Stimulated activated CD4-positive, alpha-beta T cell treated with anti-CD3 and anti-CD28 coated beads, Interleukin-4, amount 100 ng/mL, for 1 hour (primary cell): ENCODE data around the gene SLC27A6.

ENCODE experiments used
- DNase-seq: peaks from one replicate; pipeline ENCODE4 v3.0.0-alpha.2; 2020

SLC27A6 gene

GRCh38 chr5:129069292-129069691 lies 104.0 kb downstream of the SLC27A6 start:
- DNase-seq, result no peak

DNA sequence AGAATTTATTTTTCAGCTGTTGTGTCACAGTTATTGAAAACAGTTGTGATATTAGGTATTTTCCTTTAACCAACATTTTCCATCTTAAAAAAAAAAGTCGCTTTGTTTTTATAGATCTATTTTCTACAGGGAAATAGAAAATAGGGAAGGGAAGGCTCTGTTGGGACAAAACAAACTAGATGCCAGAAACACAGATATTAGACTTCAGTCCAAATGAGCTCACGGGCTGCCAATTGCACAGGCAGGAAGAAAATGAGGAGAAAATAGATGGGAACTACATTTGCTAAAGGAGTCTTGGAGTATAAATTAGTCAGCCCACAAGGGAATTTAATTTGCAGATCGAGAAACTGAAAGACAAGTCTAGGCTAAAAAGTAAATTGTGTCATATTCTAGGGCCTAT lies 107.8 kb downstream of the SLC27A6 start:
- no peak for DNase-seq

GRCh38 chr5:129074903-129075302 lies 109.6 kb downstream of the SLC27A6 start:
- DNase-seq, result no peak

GRCh38 chr5:129077433-129078075 lies 112.3 kb downstream of the SLC27A6 start:
- DNase-seq, result no peak

DNA sequence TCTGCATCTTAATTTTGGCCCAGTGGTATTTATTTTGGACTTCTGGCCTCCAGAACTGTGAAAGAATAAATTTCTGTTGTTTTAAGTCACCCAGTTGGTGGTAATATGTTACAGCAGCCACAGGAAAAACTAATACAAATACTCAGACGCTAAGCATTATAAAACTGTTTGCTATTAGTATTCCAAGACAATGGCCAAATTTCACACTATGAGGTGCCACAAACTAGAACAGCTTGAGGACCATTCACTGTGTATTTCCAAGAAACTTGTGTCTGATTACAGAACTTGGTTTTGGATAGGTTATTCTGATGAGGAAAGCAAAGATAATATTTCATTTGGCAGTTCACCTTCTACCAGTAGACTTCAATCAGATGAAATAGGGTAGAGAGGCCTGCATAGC lies 113.0 kb downstream of the SLC27A6 start:
- DNase-seq, result no peak

DNA sequence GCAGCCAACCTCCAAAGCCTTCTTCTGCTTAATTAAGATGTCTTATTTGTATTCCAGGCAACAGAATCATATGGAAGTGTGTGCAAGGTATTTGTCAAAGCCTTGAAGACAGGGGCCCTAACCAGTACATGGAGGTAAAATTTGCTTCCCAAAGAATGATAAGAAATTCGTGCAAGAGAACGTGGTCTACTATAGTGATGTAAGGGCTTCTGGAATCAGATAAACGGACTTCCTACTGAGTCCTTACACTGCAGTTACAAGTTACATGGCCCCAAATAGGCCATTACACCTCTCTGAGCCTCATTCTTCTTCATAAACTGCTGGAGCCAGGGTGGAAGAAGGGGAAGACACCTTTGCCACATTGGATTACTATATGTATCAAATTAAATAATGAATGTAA lies 113.4 kb downstream of the SLC27A6 start:
- no peak for DNase-seq

DNA sequence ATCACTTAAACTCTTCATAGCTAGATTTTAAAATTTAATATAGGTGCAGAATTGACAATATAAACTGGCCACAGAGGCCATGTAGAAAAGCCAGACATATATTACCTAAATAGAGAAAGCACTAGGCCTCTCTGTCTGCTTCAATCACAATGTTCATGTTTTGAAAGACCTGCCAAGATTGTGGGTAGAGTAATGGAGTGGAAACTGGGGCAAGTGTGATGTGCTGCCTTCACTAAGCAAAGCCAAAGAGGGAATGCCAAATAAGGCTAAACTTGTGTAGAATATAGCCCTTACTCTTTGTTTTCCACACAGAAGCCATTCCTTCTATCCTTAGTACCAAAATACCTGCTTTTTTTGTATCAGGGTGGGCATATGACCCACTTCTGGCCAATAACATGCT lies 114.2 kb downstream of the SLC27A6 start:
- DNase-seq, result no peak

GRCh38 chr5:129080766-129081165 lies 115.5 kb downstream of the SLC27A6 start:
- no peak for DNase-seq

GRCh38 chr5:129082225-129083136 lies 117.2 kb downstream of the SLC27A6 start:
- no peak for DNase-seq
